Osteoblast (primary cell): Measurements from ENCODE around the gene TSSC4. TPM values are rescaled to one million over a fixed set of nuclear protein-coding genes. Genes with fewer than 3 reads are reported as not detected.
A peak's percentile ranks its signal among the peaks of the same experiment; 100 is the strongest.

ENCODE experiments used
- DNase-seq: peaks from one replicate; pipeline ENCODE4 v3.0.0; 2011; ENCODE audit warnings: low spot score, mixed read lengths; ENCODE audit not compliant: insufficient read length; ENCODE audit errors: missing footprints
- H2AFZ ChIP-seq: 2 replicates; pipeline ENCODE4 v1.6.0; 2011; ENCODE audit warnings: mild to moderate bottlenecking, low read length
- H3K27ac ChIP-seq: 2 replicates; pipeline ENCODE4 v1.5.1; 2011; ENCODE audit warnings: mild to moderate bottlenecking, low read depth, low read length, moderate library complexity
- H3K27me3 ChIP-seq: 2 replicates; pipeline ENCODE4 v1.6.0; 2012; ENCODE audit warnings: mild to moderate bottlenecking, control low read depth, inconsistent platforms, low read length, moderate library complexity; ENCODE audit not compliant: insufficient read depth
- H3K36me3 ChIP-seq: 2 replicates; pipeline ENCODE4 v1.5.1; 2011; ENCODE audit warnings: mild to moderate bottlenecking, low read length, control low read depth, moderate library complexity; ENCODE audit not compliant: insufficient read depth
- H3K4me1 ChIP-seq: 2 replicates; pipeline ENCODE4 v1.5.1; 2011; ENCODE audit warnings: mild to moderate bottlenecking, low read length, control low read depth, moderate library complexity; ENCODE audit not compliant: insufficient read depth
- H3K4me2 ChIP-seq: 2 replicates; pipeline ENCODE4 v1.6.0; 2011; ENCODE audit warnings: mild to moderate bottlenecking, low read length; ENCODE audit not compliant: insufficient read depth
- H3K4me3 ChIP-seq: fragments of 200-600 bp; sonication (generic); 3 replicates; pipeline ENCODE4 v1.5.1; 2012; ENCODE audit warnings: mild to moderate bottlenecking, low read length, inconsistent platforms; ENCODE audit not compliant: insufficient read depth
- H3K79me2 ChIP-seq: 2 replicates; pipeline ENCODE4 v1.6.0; 2012; ENCODE audit warnings: mild to moderate bottlenecking, low read length, control low read depth, inconsistent platforms; ENCODE audit not compliant: insufficient read depth
- H3K9me3 ChIP-seq: 2 replicates; pipeline ENCODE4 v1.5.1; 2011; ENCODE audit warnings: low read depth, low read length, control low read depth
- H4K20me1 ChIP-seq: 2 replicates; pipeline ENCODE4 v1.6.0; 2012; ENCODE audit warnings: mild to moderate bottlenecking, low read length, control low read depth; ENCODE audit not compliant: insufficient read depth
- CTCF ChIP-seq: IDR thresholded peaks from 2 replicates; pipeline ENCODE4 v1.5.1; 2011; ENCODE audit warnings: mild to moderate bottlenecking, low read depth, low read length, moderate library complexity; ENCODE audit errors: extremely low read depth
- total RNA-seq: library from RNA; depleted of rRNA; stranded (reverse); fragments of >200 nt; gene quantifications from 2 replicates; pipeline ENCODE4 v1.2.3, GENCODE V29; 2012

TSSC4 gene
- total RNA-seq, 1 donor = 46.7 TPM

- Histone ChIP-seq H3K4me1 (no peaks in the 10 kb centered on the region), H3K79me2 (no peaks in the 10 kb centered on the region), H3K27ac (no peak overlapping the region), H3K4me3 (no peak overlapping the region), H2AFZ (no peak overlapping the region), H3K9me3 (no peaks in the 10 kb centered on the region), H3K27me3 (no peaks in the 10 kb centered on the region), H4K20me1 (no peaks in the 10 kb centered on the region), H3K4me2 (peak overlapping the region; percentile 29), H3K36me3 (no peaks in the 10 kb centered on the region)
- TF ChIP-seq CTCF = peak; percentile 88
- peak; percentile 99 for DNase-seq
Observed at GRCh38 chr11:2419638-2420501, 19.3 kb downstream of the TSSC4 start.

- H3K4me2 ChIP-seq = peak overlapping the region; percentile 28
- peak; percentile 100 for DNase-seq
- H3K27me3 ChIP-seq = no peaks in the 10 kb centered on the region
- H2AFZ ChIP-seq = no peak overlapping the region
- H3K4me3 ChIP-seq = no peak overlapping the region
- no peaks in the 10 kb centered on the region for H3K36me3 ChIP-seq
- H3K4me1 ChIP-seq = no peaks in the 10 kb centered on the region
- no peaks in the 10 kb centered on the region for H3K9me3 ChIP-seq
- TF ChIP-seq CTCF = peak; percentile 74
- H3K27ac ChIP-seq = no peak overlapping the region
- no peaks in the 10 kb centered on the region for H4K20me1 ChIP-seq
- no peaks in the 10 kb centered on the region for H3K79me2 ChIP-seq
Observed at GRCh38 chr11:2420502-2421225, 20.1 kb downstream of the TSSC4 start.

DNA sequence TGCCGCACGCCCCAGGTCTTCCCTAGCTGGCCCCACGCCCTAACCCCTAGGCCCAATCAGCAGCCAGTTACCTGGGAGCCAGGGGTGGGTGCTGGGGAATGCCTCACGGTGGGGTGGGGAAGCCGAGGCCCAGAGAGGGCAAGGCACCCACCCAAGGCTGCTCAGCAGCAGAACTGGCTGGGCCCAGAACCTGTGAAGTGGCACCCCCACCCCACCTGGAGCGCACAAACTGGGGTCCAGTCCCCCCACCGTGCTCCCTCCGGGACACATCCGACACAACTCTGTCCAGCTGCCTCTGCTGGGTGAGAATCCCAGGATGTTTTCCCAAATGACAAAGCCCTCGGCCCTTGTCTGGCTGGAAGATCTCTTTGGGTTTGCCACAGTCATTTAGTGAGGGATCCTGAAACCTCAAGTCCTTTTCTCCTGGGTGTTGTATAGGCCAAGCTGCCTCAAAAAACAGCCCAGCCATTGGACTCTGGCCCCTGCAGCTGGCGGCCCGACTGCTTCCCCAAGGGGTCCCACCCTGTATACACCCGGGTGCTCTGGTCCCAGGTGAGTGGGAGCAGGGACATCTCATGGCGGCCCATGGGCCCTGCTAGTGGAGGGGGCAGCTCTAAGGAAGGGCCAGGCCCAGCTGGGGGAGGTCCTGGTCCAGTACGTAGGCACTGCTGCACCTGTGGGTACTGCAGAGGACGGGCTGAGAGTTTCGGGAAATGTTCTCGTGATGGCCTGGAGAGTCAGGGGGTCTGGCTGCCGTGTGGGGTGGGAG lies 20.9 kb downstream of the TSSC4 start:
- DNase-seq = no peak
- no peak overlapping the region for H2AFZ ChIP-seq
- H3K27ac ChIP-seq = no peak overlapping the region
- H3K36me3 ChIP-seq = no peaks in the 10 kb centered on the region
- H3K4me2 ChIP-seq = no peak overlapping the region
- no peaks in the 10 kb centered on the region for H3K79me2 ChIP-seq
- H3K9me3 ChIP-seq = no peaks in the 10 kb centered on the region
- no peak for TF ChIP-seq CTCF
- H3K4me3 ChIP-seq = no peak overlapping the region
- H3K4me1 ChIP-seq = no peaks in the 10 kb centered on the region
- H4K20me1 ChIP-seq = no peaks in the 10 kb centered on the region
- H3K27me3 ChIP-seq = no peaks in the 10 kb centered on the region
